ENCODE measurements around the gene ARID4B. TPM values are rescaled to one million over a fixed set of nuclear protein-coding genes. Genes with fewer than 3 reads are reported as not detected.

The ARID4B gene
- polyA plus RNA-seq, 1 donor from 2014 or later, result 49.3 TPM

DNA sequence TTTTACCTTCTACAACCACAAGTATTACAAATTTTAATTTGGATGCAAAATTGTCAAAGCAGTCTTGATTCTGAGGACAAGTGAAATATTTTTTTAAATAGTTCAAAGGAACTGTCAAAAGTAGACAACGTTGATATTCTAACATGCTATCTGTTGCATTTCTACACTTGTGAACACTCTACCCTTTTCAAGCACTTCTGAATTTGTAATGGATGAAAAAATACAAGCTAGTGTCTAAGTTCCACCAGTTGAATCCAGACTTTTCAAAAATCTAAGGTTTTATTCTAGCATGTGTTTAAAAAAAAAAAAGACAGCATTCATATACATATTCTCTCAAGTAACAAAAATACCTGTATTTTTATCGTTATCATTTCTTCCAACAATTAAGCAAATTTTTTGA lies 2.1 kb downstream of the ARID4B start:
- Histone ChIP-seq H3K9me2 (ENCODE audit: insufficient read depth, low read length) (no peaks in the 10 kb centered on the region), H3K4me3 (ENCODE audit: low read length) (peak overlapping the region; percentile 75)
- TF ChIP-seq POLR2AphosphoS5 (IDR thresholded peaks at IDR 0.05), result no peak
- no peak for TF ChIP-seq EP300 (conservative IDR thresholded peaks at IDR 0.05; ENCODE audit: poor library complexity, severe bottlenecking)
- TF ChIP-seq, protein P1, sequence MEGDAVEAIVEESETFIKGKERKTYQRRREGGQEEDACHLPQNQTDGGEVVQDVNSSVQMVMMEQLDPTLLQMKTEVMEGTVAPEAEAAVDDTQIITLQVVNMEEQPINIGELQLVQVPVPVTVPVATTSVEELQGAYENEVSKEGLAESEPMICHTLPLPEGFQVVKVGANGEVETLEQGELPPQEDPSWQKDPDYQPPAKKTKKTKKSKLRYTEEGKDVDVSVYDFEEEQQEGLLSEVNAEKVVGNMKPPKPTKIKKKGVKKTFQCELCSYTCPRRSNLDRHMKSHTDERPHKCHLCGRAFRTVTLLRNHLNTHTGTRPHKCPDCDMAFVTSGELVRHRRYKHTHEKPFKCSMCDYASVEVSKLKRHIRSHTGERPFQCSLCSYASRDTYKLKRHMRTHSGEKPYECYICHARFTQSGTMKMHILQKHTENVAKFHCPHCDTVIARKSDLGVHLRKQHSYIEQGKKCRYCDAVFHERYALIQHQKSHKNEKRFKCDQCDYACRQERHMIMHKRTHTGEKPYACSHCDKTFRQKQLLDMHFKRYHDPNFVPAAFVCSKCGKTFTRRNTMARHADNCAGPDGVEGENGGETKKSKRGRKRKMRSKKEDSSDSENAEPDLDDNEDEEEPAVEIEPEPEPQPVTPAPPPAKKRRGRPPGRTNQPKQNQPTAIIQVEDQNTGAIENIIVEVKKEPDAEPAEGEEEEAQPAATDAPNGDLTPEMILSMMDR (IDR thresholded peaks at IDR 0.05; ENCODE audit: poor library complexity, severe bottlenecking), result no peak
- TF ChIP-seq, protein P2, sequence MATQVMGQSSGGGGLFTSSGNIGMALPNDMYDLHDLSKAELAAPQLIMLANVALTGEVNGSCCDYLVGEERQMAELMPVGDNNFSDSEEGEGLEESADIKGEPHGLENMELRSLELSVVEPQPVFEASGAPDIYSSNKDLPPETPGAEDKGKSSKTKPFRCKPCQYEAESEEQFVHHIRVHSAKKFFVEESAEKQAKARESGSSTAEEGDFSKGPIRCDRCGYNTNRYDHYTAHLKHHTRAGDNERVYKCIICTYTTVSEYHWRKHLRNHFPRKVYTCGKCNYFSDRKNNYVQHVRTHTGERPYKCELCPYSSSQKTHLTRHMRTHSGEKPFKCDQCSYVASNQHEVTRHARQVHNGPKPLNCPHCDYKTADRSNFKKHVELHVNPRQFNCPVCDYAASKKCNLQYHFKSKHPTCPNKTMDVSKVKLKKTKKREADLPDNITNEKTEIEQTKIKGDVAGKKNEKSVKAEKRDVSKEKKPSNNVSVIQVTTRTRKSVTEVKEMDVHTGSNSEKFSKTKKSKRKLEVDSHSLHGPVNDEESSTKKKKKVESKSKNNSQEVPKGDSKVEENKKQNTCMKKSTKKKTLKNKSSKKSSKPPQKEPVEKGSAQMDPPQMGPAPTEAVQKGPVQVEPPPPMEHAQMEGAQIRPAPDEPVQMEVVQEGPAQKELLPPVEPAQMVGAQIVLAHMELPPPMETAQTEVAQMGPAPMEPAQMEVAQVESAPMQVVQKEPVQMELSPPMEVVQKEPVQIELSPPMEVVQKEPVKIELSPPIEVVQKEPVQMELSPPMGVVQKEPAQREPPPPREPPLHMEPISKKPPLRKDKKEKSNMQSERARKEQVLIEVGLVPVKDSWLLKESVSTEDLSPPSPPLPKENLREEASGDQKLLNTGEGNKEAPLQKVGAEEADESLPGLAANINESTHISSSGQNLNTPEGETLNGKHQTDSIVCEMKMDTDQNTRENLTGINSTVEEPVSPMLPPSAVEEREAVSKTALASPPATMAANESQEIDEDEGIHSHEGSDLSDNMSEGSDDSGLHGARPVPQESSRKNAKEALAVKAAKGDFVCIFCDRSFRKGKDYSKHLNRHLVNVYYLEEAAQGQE (IDR thresholded peaks at IDR 0.05; ENCODE audit: borderline replicate concordance), result no peak
- no peak for TF ChIP-seq SMC3 (conservative IDR thresholded peaks at IDR 0.05; ENCODE audit: poor library complexity)

DNA sequence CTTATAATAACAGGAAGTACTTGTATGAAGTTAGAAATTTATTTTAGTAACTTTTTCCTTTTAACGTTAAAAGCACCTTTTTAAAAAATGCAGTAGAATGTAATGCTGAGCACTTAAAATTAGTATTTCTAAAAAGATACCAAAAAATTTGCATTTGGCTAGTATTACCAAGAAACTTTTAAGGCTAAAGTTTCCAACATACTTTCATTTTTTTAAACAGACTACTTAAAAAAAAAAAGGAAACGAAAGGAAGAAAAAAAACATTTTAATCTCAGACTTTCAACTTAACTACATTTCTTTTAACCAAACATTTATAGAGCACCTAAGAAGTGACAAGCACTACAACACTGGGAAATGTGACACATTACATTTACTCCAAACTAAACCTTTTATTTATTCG lies 2.8 kb downstream of the ARID4B start:
- TF ChIP-seq, protein P1 (IDR thresholded peaks at IDR 0.05; ENCODE audit: poor library complexity, severe bottlenecking), result no peak
- TF ChIP-seq EP300 (conservative IDR thresholded peaks at IDR 0.05; ENCODE audit: poor library complexity, severe bottlenecking) (no peak), SMC3 (conservative IDR thresholded peaks at IDR 0.05; ENCODE audit: poor library complexity) (no peak), MXI1 (conservative IDR thresholded peaks at IDR 0.05; ENCODE audit: poor library complexity, severe bottlenecking) (no peak), EZH2 (IDR thresholded peaks at IDR 0.05; ENCODE audit: borderline replicate concordance, insufficient read depth, low read length, poor library complexity, severe bottlenecking) (no peak), RAD21 (conservative IDR thresholded peaks at IDR 0.05) (no peak)
- TF ChIP-seq, protein P2 (IDR thresholded peaks at IDR 0.05; ENCODE audit: borderline replicate concordance), result no peak
- Histone ChIP-seq H3K27ac (ENCODE audit: low read length) (no peak overlapping the region), H3K4me3 (ENCODE audit: low read length) (peak overlapping the region; percentile 75), H3K9me2 (ENCODE audit: insufficient read depth, low read length) (no peaks in the 10 kb centered on the region), H3K79me2 (replicated peaks; ENCODE audit: insufficient read depth, low read length) (peaks cover 78% of the 10 kb centered on the region), H3K9ac (ENCODE audit: low read length) (peak overlapping the region; percentile 10), H3K4me2 (ENCODE audit: low read length) (peak overlapping the region; percentile 88), H3K27me3 (ENCODE audit: insufficient read depth, low read depth, low read length) (no peaks in the 10 kb centered on the region), H3K9me3 (ENCODE audit: low read length) (no peaks in the 10 kb centered on the region), H3F3A (ENCODE audit: insufficient read depth, low read length, poor library complexity, severe bottlenecking) (no peaks in the 10 kb centered on the region), H3K36me3 (ENCODE audit: insufficient read depth, low read length) (no peaks in the 10 kb centered on the region), H4K20me1 (ENCODE audit: insufficient read depth) (peaks cover 21% of the 10 kb centered on the region), H2AFZ (ENCODE audit: low read depth, low read length) (no peak overlapping the region)

More for the DNA sequence above, 2.1 kb downstream of the ARID4B start:
- H2AFZ ChIP-seq (ENCODE audit: low read depth, low read length), result no peak overlapping the region
- peak overlapping the region; percentile 99 for H3K9ac ChIP-seq (ENCODE audit: low read length)
- no peaks in the 10 kb centered on the region for H3K27me3 ChIP-seq (ENCODE audit: insufficient read depth, low read depth, low read length)
- H3K4me2 ChIP-seq (ENCODE audit: low read length), result peak overlapping the region; percentile 88
- H3K36me3 ChIP-seq (ENCODE audit: insufficient read depth, low read length), result no peaks in the 10 kb centered on the region
- no peaks in the 10 kb centered on the region for H3F3A ChIP-seq (ENCODE audit: insufficient read depth, low read length, poor library complexity, severe bottlenecking)
- no peak overlapping the region for H3K27ac ChIP-seq (ENCODE audit: low read length)
- no peaks in the 10 kb centered on the region for H3K9me3 ChIP-seq (ENCODE audit: low read length)
- H4K20me1 ChIP-seq (ENCODE audit: insufficient read depth), result peaks cover 21% of the 10 kb centered on the region
- peaks cover 77% of the 10 kb centered on the region for H3K79me2 ChIP-seq (replicated peaks; ENCODE audit: insufficient read depth, low read length)

All from neural cell (in vitro differentiated cells).